Heart left ventricle (tissue), 16 donors: ENCODE measurements around the gene PLK1. TPM values are rescaled to one million over a fixed set of nuclear protein-coding genes. Genes with fewer than 3 reads are reported as not detected.

Source experiments
- ATAC-seq, 4 donors: fragments of 200-7000 bp; cut with Tn5 transposase; one replicate each; pipeline ENCODE4 v1.9.1; 2020 to 2022; ENCODE audit warnings: moderate library complexity in 4 of 4, mild to moderate bottlenecking in 3 of 4, moderate number of reproducible peaks in 1 of 4
- DNase-seq, 5 donors: peaks; one replicate each; pipeline ENCODE4 v3.0.0-alpha.2; 2020
- H3K27ac ChIP-seq, 12 donors: fragments of 200-600 bp; sonication (generic) in 4 of 12; one replicate each; pipeline versions ENCODE4 v1.5.0 to v1.8.0; 2016 to 2022; ENCODE audit warnings: mild to moderate bottlenecking in 2 of 12
- H3K27me3 ChIP-seq, 9 donors: fragments of 200-600 bp; sonication (generic) in 2 of 9; one replicate each; pipeline versions ENCODE4 v1.5.1 to v1.8.0; 2016 to 2022; ENCODE audit warnings: mild to moderate bottlenecking in 3 of 9
- H3K36me3 ChIP-seq, 9 donors: fragments of 200-600 bp; sonication (generic) in 2 of 9; one replicate each; pipeline versions ENCODE4 v1.5.0 to v1.8.0; 2018 to 2022; ENCODE audit warnings: mild to moderate bottlenecking in 2 of 9
- H3K4me1 ChIP-seq, 12 donors: fragments of 200-600 bp; sonication (generic) in 4 of 12; one replicate each; pipeline versions ENCODE4 v1.5.0 to v1.8.0; 2016 to 2022; ENCODE audit warnings: mild to moderate bottlenecking in 3 of 12
- H3K4me3 ChIP-seq, 12 donors: fragments of 200-600 bp; sonication (generic) in 4 of 12; one replicate each; pipeline versions ENCODE4 v1.5.0 to v1.8.0; 2017 to 2022; ENCODE audit warnings: mild to moderate bottlenecking in 9 of 12, moderate library complexity in 4 of 12
- H3K9me3 ChIP-seq, 12 donors: fragments of 200-600 bp; sonication (generic) in 4 of 12; one replicate each; pipeline versions ENCODE4 v1.5.0 to v1.8.0; 2016 to 2022; ENCODE audit warnings: mild to moderate bottlenecking in 1 of 12
- CTCF ChIP-seq, 12 donors: fragments of 200-600 bp; sonication (generic) in 4 of 12; IDR thresholded peaks; one replicate each; pipeline versions ENCODE4 v1.5.0 to v1.8.0; 2018 to 2022; ENCODE audit warnings: antibody characterized with exemption in 12 of 12, mild to moderate bottlenecking in 5 of 12
- POLR2A ChIP-seq, 2 donors: fragments of 450-650 bp; IDR thresholded peaks; one replicate each; pipeline ENCODE4 v1.6.1; 2017; ENCODE audit warnings: antibody characterized with exemption in 2 of 2, mild to moderate bottlenecking in 2 of 2, moderate library complexity in 2 of 2
- WGBS, 4 donors: extraction: QIAGEN DNeasy Blood & Tissue Kit in 2 of 4; methylation state at CpG; one replicate each; pipeline versions ENCODE4 v1.1.5 to v1.1.7; 2013 to 2018; 5-methylcytosine and 5-hydroxymethylcytosine counted together
- intact Hi-C, 10 donors: fragments of 100-400 bp; cut with DNase I; formaldehyde crosslinking; loops; one replicate each; pipeline versions ENCODE4 v1.11.1 to v1.14.2; 2022
- polyA plus RNA-seq, 2 donors: library from polyadenylated mRNA; stranded (reverse); fragments of 200-250 nt; gene quantifications; one replicate each; pipeline ENCODE4 v1.2.3, GENCODE V29; 2013
- total RNA-seq, 9 donors: library from RNA; depleted of rRNA in 2 of 9; stranded (reverse); fragments of >200 nt in 2 of 9; fragmentation: NEBNext Ultra II Directional in 3 of 9; extraction: Animal tissue kit (Norgen Biotek cat#: 25700) in 3 of 9; gene quantifications; one replicate each; pipeline versions ENCODE4 v1.1.0 to v1.2.4, GENCODE V29; 2016 to 2023
- donor health status: ischemic (EF 13 %, LVEDD 7.1; RV severe dilation, severe dysfunction).
- donor health status: healthy with polysubstance abuse.
- donor health status: DM: no; HTN: yes; CAD: no.
- donor health status: DM: no; HTN: no; CAD: no.
- donor health status: ischemic (EF 25% LVEDD 6.9; RV normal size, moderate dysfunction).
- donor health status: ischemic (EF 25% LVEDD 5.7; RV mildly dilated, moderate dysfunction).
- donor health status: healthy.
- donor health status: DM: yes; HTN: yes; CAD: no.
- donor health status: ischemic (EF 35%, LVEDD 5.7; RV mildly dilated, moderate dysfunction).
- donor health status: nonischemic (EF 11% LVEDD 7.7; RV severe dilation, severe dysfunction).
- donor health status: DM: yes; HTN: yes; CAD: no.
- donor health status: PGD.
- donor health status: ischemic (EF 29% LVEDD 5.4; RV normal size, mild dysfunction).
- donor health status: nonischemic (EF 23%, LVEDD 6.1; RV moderate dilation, normal function).

Gene PLK1
- total and polyA plus RNA-seq, 11 donors = 0.19 to 9.2 (median 1.1) TPM

DNA sequence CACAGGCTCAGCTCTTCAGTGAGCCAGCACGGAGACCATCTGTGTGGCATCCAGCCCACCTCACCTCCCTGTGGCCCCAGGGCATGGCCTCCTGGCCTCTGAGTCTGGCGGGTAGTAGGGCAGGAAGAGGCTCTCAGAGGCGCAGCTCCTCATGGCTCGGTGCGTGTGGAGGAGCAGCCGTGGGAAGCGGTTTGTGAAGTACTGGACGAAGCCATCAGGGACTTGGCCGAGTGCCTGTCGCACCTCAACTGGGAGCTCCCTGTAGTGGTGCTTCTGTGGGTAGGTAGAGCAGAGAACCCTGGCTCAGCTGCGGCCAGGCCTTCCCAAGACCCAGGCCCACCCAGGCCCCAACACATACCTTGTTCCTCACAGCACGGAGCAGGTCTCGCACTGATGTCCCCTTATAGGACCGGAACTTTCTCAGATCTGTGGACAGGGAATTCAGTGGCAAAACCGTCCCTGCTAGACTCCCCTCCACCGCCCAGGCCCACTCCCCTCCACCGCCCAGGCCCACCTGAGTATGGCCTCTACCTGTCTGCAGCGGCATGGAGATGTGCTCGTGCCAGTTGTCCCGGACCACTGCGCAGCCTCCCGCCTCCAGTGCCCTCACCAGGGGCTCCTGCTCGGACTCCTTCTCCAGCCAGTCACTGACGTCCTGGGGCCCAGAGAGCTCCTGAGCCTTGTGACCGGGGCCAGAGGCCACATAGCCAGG, 12.2 kb downstream of the PLK1 start:
- DNase-seq (no peak), ATAC-seq (no peak)
- Histone ChIP-seq H3K4me3 (no peak overlapping the region), H3K27me3 (no peaks in the 10 kb centered on the region), H3K9me3 (no peaks in the 10 kb centered on the region), H3K27ac (no peak overlapping the region), H3K36me3 (peaks cover 0 to 52% (median 48%) of the 10 kb centered on the region in 9 donors), H3K4me1 (peaks cover 0 to 9% (median 0%) of the 10 kb centered on the region in 12 donors)
- intact Hi-C loops = no loop called here
- TF ChIP-seq POLR2A (IDR thresholded peaks at IDR 0.05) (no peak), CTCF (IDR thresholded peaks at IDR 0.05) (no peak)
- WGBS, 4 donors = 96 to 97% (median 96%) methylated on average over 21 to 25 of the region's 25 CpGs

GRCh38 chr16:23691483-23692189, 12.9 kb downstream of the PLK1 start:
- 92 to 96% (median 93%) methylated on average over 9 to 10 of the region's 10 CpGs for WGBS, 4 donors
- Histone ChIP-seq H3K4me3 (no peak overlapping the region), H3K27ac (no peak overlapping the region)

GRCh38 chr16:23692190-23692837, 13.6 kb downstream of the PLK1 start:
- ATAC-seq = no peak
- no peak overlapping the region for H3K4me3 ChIP-seq
- H3K4me1 ChIP-seq = peaks cover 0 to 9% (median 0%) of the 10 kb centered on the region in 12 donors
- H3K27ac ChIP-seq = no peak overlapping the region
- intact Hi-C loops = no loop called here
- peaks cover 0 to 40% (median 36%) of the 10 kb centered on the region in 9 donors for H3K36me3 ChIP-seq
- TF ChIP-seq POLR2A (IDR thresholded peaks at IDR 0.05) = no peak
- no peak for TF ChIP-seq CTCF (IDR thresholded peaks at IDR 0.05)
- DNase-seq = no peak
- peaks cover 0 to 7% (median 0%) of the 10 kb centered on the region in 9 donors for H3K27me3 ChIP-seq
- WGBS, 4 donors = 96 to 97% (median 97%) methylated on average over 6 of the region's 6 CpGs
- no peaks in the 10 kb centered on the region for H3K9me3 ChIP-seq

More at GRCh38 chr16:23691483-23692189, 12.9 kb downstream of the PLK1 start:
- TF ChIP-seq POLR2A (IDR thresholded peaks at IDR 0.05) = no peak
- no peak for TF ChIP-seq CTCF (IDR thresholded peaks at IDR 0.05)
- H3K4me1 ChIP-seq = peaks cover 0 to 9% (median 0%) of the 10 kb centered on the region in 12 donors
- DNase-seq (no peak), ATAC-seq (no peak)
- no peaks in the 10 kb centered on the region for H3K9me3 ChIP-seq
- H3K36me3 ChIP-seq = peaks cover 0 to 47% (median 43%) of the 10 kb centered on the region in 9 donors
- intact Hi-C loops = no loop called here
- H3K27me3 ChIP-seq = peaks cover 0 to 5% (median 0%) of the 10 kb centered on the region in 9 donors

DNA sequence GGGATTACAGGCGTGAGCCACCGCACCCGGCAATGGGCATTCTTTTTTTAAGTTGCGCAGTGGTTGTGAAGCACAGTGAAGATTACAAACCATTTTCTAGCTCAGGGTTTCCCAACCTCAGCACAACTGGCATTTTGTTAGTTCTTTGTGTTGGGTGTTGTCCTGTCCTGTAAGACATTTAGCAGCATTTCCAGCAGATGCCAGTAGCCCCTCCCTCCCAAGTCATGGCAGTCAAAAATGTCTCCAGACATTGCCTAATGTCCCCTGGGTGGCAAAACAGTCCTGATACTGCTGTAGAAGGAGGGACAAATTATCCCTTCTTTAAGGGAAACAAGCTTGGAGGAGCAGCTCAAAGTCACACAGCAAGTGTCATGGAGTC, 15.6 kb downstream of the PLK1 start:
- Histone ChIP-seq H3K4me3 (peak overlapping the region in 4 of 12 donors; percentile 4 to 48 (median 26)), H3K9me3 (no peaks in the 10 kb centered on the region), H3K4me1 (peaks cover 0 to 9% (median 0%) of the 10 kb centered on the region in 12 donors), H3K27ac (no peak overlapping the region), H3K36me3 (peaks cover 0 to 20% (median 16%) of the 10 kb centered on the region in 9 donors), H3K27me3 (peaks cover 0 to 16% (median 0%) of the 10 kb centered on the region in 9 donors)
- 94 to 100% (median 96%) methylated on average over 4 of the region's 4 CpGs for WGBS, 4 donors
- ATAC-seq (peak in 1 of 4 donors; percentile 10), DNase-seq (no peak)
- TF ChIP-seq CTCF (IDR thresholded peaks at IDR 0.05) (no peak), POLR2A (IDR thresholded peaks at IDR 0.05) (no peak)
- intact Hi-C loops = no loop called here
